GM21737 (cell line): ENCODE measurements around the gene TRPC4AP.

ENCODE experiments used
- ATAC-seq: cut with Tn5 transposase; IDR thresholded peaks from one replicate; pipeline ENCODE4 v1.9.1; 2021; ENCODE audit warnings: mild to moderate bottlenecking, moderate library complexity; ENCODE audit not compliant: unreplicated experiment

The TRPC4AP gene

DNA sequence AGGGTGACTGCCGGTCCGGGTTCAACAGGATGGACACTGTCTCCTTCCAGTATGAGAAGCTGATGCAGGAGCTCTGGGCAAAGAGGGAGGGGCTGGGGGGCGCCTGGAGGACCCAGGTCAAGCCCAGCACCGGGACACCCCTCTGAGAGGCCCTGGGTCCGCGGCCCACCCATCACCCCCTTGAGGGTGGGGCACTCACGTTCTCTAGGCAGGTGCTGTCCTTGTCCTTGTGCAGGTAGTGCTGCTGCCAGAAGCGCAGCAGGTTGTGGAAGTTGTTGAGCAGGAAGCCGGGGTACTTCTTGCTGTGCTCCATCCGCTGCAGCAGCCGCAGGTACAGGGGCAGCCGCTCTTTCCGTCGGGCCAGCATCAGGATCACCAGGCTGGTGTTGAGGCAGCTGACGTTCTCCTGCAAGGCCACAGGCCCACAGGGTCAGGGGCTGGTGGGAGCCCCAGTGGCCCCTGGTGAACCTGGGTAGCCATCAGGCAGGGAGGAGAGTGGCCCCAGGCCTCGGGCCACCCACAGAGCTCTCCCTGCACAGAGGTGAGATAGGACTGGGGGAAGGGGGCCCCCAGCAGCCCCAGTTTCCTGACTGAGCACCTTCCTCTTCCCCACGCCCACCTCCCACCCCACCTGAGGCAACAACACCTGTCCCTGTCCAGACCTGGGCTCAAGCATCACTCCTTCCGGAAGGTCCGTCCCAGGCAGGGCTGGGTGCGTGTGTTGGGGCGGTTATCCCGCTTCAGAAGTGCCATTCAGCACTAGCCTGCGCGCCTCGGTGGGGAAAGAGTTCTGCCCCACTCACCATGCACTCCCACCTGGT lies 89.2 kb downstream of the TRPC4AP start:
- no peak for ATAC-seq

DNA sequence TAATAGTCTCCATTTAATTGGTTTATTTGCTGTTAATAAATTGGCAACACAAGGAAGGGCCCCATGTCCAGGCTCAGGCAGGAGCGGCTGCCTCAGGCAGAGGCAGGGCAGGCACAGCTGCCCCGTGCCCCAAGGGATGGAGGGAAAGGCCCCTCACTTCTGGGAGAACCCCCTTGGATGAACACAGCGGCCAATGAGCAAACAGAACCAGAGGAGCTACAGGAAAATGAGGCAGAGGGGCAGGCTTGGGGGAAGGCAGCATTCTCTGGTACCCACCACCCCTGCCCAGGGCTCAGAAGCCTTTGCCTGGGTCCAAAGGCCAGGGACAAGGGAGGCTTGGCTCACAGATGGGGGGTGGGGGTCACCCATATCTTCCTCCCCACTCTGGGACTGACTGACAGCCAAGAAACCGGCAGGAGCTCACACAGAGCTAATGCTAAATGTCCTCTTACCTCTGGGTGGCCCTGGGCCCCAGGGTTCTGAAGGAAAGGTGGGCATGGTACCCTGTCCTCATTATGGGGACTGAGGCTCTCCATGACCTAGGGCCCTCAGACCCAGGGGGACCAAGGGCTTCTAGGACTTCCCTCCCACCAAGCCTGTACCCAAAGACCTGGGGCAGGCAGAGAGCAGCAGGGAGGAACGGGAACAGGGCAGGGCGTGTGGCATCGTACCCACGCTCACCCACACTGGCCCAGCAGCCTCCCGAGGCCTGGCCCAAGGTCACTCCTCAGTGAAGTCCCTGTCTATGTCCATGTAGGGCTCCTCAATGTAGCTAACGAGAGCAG lies 90.0 kb downstream of the TRPC4AP start:
- ATAC-seq: no peak

DNA sequence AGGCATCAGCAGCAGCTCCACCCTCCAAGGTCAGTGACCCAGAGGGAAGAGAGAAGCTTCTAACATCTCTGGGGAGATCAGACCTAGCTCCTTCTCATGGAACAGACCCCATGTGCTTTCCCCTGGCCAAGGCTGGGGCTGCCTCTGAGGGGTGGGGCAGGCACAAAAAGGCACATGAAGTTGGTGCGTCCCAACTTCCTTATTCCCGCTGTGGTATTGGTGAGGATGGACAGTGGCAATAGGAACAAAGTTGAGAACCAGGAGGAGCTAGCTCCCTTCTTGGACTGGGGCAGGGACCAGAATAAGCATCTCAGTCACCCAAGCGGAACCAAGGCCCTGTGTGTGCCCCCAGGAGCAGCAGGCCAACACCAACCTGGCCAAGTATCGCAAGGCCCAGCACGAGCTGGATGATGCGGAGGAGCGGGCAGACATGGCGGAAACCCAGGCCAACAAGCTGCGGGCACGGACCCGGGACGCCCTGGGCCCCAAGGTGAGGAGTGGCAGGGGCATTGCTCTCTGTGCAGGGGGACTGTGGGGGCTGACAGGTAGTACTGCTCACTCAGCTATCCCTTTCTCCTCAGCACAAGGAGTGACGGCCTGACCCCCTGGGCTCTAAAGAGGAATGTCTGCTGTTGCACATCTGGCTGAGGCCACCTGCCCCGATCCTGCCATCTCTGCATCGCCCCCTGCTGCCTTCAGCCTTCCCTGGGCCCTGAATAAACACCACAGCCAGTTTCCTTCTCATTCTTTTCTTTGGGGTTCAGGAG lies 90.8 kb downstream of the TRPC4AP start:
- ATAC-seq: no peak

DNA sequence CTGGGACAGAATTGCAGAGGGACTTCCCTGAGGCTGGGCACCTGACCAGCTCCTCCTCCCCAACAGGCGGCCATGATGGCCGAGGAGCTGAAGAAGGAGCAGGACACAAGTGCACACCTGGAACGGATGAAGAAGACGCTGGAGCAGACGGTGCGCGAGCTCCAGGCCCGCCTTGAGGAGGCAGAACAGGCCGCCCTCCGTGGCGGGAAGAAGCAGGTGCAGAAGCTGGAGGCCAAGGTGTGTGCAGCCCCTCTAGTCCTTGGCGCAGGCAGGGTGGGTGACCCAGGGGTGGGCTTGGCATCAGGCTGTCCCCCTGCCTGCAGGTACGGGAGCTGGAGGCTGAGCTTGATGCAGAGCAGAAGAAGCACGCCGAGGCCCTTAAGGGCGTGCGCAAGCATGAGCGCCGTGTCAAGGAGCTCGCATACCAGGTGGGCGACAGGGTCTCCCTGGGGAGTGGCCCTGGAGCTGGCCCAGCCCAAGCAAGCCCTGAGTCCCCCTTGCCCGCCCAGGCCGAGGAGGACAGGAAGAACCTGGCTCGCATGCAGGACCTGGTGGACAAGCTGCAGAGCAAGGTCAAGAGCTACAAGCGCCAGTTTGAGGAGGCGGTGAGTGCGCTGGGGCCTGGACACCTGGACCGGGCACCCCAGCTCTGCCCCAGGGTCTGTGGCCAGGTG lies 91.5 kb downstream of the TRPC4AP start:
- ATAC-seq: no peak

DNA sequence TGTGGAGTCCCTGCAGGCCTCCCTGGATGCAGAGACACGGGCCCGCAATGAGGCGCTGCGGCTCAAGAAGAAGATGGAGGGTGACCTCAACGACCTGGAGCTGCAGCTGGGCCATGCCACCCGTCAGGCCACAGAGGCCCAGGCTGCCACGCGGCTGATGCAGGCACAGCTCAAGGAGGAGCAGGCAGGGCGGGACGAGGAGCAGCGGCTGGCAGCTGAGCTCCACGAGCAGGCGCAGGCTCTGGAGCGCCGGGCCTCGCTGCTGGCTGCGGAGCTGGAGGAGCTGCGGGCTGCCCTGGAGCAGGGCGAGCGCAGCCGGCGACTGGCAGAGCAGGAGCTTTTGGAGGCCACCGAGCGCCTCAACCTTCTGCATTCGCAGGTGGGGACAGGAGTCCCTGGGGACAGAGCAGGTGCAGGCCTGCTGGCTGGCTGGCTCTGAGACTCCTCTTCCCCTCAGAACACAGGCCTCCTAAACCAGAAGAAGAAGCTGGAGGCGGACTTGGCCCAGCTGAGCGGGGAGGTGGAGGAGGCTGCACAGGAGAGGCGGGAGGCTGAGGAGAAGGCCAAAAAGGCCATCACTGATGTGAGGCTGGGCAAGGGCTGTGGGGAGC lies 92.2 kb downstream of the TRPC4AP start:
- no peak for ATAC-seq

DNA sequence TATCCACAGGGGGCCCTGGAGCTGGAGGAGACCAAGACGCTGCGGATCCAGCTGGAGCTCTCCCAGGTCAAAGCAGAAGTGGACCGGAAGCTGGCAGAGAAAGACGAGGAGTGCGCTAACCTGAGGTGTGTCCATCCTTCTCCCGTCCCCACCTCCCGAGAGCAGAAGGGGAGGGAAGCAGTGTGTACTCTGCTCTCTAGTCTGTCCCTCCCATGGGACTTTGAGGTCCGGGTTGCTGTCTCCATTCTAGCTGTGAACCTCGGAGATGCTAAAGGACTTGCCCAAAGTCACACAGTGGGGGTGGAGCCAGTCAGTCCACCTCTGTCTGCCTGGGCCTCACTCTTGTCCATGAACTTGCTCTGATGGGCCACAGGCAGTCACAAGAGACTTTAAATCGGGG lies 92.8 kb downstream of the TRPC4AP start:
- no peak for ATAC-seq

DNA sequence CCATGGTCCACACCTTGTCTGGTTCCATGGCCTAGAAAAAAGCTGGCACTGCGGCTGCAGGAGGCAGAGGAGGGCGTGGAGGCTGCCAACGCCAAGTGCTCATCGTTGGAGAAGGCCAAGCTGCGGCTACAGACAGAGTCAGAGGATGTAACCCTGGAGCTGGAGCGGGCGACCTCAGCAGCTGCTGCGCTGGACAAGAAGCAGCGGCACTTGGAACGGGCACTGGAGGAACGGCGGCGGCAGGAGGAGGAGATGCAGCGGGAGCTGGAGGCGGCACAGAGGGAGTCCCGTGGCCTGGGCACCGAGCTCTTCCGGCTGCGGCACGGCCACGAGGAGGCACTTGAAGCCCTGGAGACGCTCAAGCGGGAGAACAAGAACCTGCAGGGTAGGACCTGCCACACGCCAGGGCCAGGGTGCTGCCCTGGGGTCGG lies 93.6 kb downstream of the TRPC4AP start:
- ATAC-seq: no peak

DNA sequence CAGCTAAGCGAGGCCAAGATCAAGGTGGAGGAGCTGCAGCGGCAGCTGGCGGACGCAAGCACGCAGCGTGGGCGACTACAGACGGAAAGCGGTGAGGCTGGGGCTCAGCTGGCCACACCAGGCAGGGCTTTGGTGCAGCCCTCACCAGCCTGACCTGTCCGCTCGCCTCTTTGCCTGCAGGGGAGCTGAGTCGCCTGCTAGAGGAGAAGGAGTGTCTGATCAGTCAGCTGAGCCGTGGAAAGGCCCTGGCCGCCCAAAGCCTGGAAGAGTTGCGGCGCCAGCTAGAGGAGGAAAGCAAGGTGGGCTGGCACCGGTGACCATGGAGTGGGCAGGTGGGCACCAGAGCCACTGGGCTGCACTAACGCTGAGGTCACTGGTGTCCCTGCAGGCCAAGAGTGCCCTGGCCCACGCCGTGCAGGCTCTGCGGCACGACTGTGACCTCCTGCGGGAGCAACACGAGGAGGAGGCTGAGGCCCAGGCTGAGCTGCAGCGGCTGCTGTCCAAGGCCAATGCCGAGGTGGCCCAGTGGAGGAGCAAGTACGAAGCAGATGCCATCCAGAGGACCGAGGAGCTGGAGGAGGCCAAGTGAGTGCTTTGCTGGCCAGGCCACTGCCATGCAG lies 94.2 kb downstream of the TRPC4AP start:
- no peak for ATAC-seq

DNA sequence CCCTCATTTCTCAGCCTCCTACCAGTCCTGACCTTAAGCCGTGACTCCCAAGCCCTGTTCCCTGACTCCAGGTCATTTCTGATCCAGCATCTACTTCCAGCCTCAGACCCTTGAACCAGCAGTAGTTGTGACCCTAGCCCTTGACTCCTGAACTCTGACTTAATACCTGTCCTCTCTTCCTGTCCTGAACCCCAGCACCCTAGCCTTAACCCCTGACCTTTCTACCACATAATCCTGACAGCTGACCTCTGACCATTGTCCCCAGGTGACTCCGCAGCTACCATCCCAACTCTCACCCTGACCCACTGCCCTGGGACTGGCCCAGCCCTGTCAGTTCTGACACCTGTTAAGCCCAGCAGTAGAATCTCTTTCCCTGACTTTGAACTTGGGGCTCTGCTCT lies 94.8 kb downstream of the TRPC4AP start:
- no peak for ATAC-seq

DNA sequence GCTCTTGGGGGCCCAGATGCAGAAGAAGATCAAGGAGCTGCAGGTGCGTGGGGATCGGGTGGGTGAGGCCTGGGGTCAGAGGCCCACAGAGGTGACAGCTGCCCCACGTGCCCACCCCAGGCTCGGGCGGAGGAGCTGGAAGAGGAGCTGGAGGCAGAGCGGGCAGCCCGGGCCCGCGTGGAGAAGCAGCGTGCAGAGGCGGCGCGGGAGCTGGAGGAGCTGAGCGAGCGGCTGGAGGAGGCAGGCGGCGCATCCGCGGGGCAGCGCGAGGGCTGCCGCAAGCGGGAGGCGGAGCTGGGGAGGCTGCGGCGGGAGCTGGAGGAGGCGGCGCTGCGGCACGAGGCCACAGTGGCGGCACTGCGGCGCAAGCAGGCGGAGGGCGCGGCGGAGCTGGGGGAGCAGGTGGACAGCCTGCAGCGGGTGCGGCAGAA lies 95.5 kb downstream of the TRPC4AP start:
- ATAC-seq: no peak

DNA sequence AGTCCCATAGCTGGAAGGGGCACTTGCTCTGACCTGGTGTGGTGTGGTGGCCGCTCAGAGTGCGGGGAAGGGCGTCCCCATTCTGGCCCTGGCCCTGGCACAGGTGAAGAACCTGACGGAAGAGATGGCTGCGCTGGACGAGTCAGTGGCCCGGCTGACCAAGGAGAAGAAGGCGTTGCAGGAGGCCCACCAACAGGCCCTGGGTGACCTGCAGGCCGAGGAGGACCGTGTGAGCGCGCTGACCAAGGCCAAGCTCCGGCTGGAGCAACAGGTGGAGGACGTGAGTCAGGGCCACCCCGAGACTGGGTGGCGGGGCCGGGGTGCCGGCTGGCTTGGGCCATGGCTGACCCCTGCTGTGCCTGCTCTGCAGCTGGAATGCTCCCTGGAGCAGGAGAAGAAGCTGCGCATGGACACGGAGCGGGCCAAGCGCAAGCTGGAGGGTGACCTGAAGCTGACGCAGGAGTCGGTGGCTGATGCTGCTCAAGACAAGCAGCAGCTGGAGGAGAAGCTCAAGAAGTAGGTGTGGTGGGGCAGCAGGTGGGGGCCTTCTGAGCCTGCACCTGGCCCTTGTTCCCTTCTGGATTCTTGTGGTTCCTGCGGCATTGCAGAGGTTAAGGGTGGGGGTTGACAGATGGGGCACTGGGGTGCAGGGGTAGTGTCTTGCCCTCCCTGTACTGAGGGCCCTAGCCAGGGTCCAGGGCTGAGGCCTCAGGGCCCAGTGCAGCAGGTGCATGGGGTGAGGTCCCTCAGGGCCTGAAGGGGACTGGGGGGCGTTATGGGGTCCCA lies 96.2 kb downstream of the TRPC4AP start:
- ATAC-seq: no peak

DNA sequence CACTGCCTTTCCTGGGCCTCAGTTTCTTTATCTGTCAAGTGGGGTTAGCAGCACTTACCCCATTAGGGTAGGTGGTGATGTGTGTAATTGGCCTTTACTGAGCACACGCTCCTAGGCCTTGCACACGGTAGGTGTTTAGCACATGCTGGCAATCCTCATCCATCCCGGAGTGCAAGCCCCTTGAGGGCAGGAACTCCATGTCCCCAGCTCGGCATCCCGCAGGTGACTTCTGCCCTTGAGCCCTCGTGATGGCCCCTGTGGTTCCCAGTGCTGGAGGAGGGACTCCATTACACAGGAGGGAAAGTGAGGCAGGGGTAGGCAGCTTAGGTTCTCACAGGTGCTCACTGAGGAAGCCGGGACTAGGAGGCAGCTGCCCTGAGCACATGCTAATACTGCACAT lies 96.9 kb downstream of the TRPC4AP start:
- no peak for ATAC-seq

DNA sequence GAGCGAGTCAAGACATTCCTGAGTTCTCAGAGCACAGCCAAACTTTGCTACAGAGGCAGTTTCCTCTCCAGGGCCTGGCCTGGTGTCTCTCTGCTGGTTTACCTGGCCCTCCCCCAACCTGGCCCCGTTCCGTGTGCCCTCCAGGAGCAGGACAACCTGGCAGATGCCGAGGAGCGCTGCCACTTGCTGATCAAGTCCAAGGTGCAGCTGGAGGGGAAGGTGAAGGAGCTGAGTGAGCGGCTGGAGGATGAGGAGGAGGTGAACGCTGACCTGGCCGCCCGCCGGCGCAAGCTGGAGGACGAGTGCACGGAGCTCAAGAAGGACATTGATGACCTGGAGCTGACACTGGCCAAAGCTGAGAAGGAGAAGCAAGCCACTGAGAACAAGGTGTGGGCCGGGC lies 97.4 kb downstream of the TRPC4AP start:
- ATAC-seq: no peak

DNA sequence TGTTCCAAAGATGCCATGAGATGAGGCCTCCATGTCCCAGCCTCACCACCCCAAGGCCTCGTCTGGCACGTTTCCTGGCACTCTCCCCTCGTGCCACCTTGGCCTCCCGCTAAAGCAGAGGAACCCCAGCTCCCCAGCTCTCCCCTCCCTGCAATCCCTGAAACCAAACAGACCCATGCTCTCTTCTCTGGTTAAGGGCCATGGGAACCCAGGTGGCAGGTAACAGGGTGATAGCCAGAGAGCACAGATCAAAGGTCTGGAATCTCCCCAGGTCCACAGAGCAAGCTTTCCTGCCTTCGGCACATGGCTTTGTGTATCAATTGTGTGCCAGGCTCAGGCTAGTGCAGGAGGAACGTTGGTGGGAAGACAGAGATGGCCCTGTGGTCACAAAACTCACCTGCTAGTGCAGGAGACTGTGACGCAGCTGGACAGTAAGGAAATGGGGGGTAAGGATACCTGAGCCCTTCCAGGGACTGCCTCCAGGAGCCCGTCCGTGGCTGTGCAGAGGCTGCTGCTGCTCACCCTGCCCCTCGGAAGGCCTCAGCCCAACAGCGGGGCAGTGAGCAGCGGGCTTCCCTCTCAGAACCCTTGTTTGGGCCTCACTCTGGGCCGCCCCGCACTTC lies 98.0 kb downstream of the TRPC4AP start:
- no peak for ATAC-seq

DNA sequence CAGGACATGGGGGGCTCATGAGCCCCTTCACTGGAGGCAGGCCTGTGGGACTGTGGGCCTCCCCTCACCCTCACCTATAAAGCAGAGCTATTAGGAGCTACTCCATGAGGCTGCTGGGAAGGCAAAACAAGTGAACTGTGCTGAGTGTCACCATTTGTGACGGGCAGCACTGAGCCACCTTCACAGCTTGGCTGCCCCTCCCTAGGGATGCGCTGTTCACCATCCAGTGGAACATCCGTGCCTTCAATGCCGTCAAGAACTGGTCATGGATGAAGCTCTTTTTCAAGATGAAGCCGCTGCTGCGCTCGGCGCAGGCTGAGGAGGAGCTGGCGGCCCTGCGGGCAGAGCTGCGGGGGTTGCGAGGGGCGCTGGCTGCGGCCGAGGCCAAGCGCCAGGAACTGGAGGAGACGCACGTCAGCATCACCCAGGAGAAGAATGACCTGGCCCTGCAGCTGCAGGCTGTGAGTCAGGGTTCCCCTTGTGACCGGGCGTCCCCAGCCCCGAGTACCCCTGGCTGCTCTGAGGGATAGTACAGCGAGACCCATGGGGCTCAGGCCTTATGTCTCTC lies 98.6 kb downstream of the TRPC4AP start:
- ATAC-seq: no peak

DNA sequence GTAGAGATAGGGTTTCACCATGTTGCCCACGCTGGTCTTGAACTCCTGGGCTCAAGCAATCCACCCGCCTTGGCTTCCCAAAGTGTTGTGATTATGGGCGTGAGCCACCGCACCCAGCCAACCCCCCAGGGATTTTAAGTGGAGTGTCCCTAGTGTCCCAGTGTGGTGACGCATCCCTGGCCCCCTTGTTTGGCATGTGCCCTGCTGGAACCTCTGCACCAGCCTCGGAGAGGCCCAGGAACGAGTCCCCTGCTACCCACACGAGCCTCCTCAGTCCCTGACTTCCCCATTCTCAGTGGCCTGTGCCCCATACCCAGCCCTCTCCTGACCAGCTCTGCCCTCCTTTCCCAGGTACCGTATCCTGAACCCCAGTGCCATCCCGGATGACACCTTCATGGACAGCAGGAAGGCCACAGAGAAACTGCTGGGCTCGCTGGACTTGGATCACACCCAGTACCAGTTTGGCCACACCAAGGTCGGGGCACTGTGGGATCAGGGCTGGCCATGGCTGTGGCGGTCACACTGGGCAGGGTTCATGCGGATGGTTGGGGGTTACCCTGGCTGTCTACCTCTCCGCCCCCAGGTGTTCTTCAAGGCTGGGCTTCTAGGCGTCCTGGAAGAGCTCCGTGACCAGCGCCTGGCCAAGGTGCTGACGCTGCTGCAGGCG lies 99.7 kb downstream of the TRPC4AP start:
- ATAC-seq: no peak

DNA sequence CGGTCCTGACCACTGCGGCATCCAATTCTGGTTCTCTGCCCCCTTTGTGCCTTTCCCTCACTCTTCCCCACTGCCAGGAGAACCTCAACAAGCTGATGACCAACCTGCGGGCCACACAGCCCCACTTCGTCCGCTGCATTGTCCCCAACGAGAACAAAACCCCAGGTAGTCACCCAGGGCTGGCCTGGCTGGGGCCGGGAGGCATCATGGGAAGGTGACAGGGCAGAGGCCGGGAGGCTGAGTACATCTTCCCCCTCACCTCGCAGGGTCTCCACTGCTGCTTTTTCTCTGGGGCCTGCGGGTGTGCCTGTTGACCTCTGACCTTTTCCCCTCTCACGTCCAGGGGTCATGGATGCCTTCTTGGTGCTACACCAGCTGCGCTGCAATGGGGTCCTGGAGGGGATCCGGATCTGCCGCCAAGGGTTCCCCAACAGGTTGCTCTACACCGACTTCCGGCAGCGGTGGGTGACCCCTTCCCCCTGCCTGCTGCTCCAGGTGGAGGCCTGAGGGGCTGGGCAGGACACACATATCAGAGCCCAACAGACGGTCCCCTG lies 101.9 kb downstream of the TRPC4AP start:
- no peak for ATAC-seq

DNA sequence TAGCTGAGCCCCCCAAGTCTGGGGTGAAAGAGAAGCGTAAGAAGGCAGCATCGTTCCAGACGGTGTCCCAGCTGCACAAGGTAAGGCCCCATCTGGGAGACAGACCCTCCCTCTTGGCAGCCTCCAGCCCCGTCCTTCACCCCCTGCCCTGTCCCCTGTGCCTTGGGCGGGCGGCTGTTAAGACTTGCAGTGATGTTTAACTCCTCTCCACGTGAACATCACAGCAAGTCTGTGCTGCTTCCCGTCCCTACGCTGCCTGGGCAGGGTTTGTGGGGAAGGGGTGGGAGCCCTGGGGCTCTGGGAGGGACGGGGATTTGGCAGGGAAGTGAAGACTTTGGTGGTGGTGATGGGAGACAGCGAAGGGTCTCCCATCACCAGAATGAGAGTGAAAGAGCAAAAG lies 102.4 kb downstream of the TRPC4AP start:
- no peak for ATAC-seq
